Naive thymus-derived CD4-positive, alpha-beta T cell (primary cell): ENCODE data around the gene HLA-DQB2. TPM values are rescaled to one million over a fixed set of nuclear protein-coding genes. Genes with fewer than 3 reads are reported as not detected.
A peak's percentile ranks its signal among the peaks of the same experiment; 100 is the strongest.

Source experiments
- ATAC-seq: fragments of 150-1000 bp; cut with Tn5 transposase; 2 replicates; pipeline ENCODE4 v1.10.0; 2021; ENCODE audit warnings: mild to moderate bottlenecking, moderate library complexity
- CTCF ChIA-PET: fragments of 350-600 bp; sonication (Branson Sonifier 250); formaldehyde crosslinking; loops from one replicate; lab custom pipeline; 2021; ENCODE audit warnings: antibody characterized with exemption; lab: Charles Lee
- POLR2A ChIA-PET: fragments of 350-600 bp; sonication (Branson Sonifier 250); formaldehyde crosslinking; loops from one replicate; lab custom pipeline; 2021; ENCODE audit warnings: antibody characterized with exemption, inconsistent platforms; lab: Charles Lee
- DNase-seq, 9 donors: peaks; one replicate each; pipeline versions ENCODE4 v3.0.0 to v3.0.0-alpha.2; 2020 to 2022; ENCODE audit warnings: mixed read lengths in 1 of 9
- H3K27ac ChIP-seq: one replicate; pipeline ENCODE4 v1.7.0; 2013; ENCODE audit warnings: mild to moderate bottlenecking, low read depth, low read length, moderate library complexity
- H3K27me3 ChIP-seq, 2 donors: one replicate each; pipeline ENCODE4 v1.7.0; 2013; ENCODE audit warnings: low read length in 2 of 2, mild to moderate bottlenecking in 2 of 2, moderate library complexity in 2 of 2; ENCODE audit not compliant: control insufficient read depth in 2 of 2, insufficient read depth in 2 of 2
- H3K36me3 ChIP-seq, 3 experiments: 1 replicate in 2 of 3; 2 replicates in 1 of 3; pipeline ENCODE4 v1.7.0; 2013; ENCODE audit warnings: low read length in 3 of 3, mild to moderate bottlenecking in 3 of 3, moderate library complexity in 1 of 3; ENCODE audit not compliant: insufficient read depth in 3 of 3, control insufficient read depth in 2 of 3
- H3K4me1 ChIP-seq, 2 donors: one replicate each; pipeline ENCODE4 v1.7.0; 2013; ENCODE audit warnings: low read length in 2 of 2, mild to moderate bottlenecking in 2 of 2, moderate library complexity in 1 of 2; ENCODE audit not compliant: control insufficient read depth in 2 of 2, insufficient read depth in 2 of 2
- H3K4me3 ChIP-seq: 2 replicates; pipeline ENCODE4 v1.7.0; 2013; ENCODE audit warnings: mild to moderate bottlenecking, low read length
- H3K9me3 ChIP-seq, 3 experiments: 1 replicate in 2 of 3; 2 replicates in 1 of 3; pipeline ENCODE4 v1.7.0; 2013; ENCODE audit warnings: low read length in 3 of 3; ENCODE audit not compliant: control insufficient read depth in 2 of 3
- H3K27ac Mint-ChIP-seq, 9 donors: one replicate each; pipeline ENCODE4 v1.8.0; 2020 to 2022; ENCODE audit warnings: mixed read lengths in 9 of 9, mild to moderate bottlenecking in 8 of 9, moderate library complexity in 5 of 9, inconsistent platforms in 2 of 9
- H3K27me3 Mint-ChIP-seq, 5 donors: one replicate each; pipeline ENCODE4 v1.8.0; 2021 to 2022; ENCODE audit warnings: mixed read lengths in 5 of 5, mild to moderate bottlenecking in 1 of 5
- H3K36me3 Mint-ChIP-seq, 5 donors: one replicate each; pipeline ENCODE4 v1.8.0; 2020 to 2022; ENCODE audit warnings: mixed read lengths in 5 of 5, mild to moderate bottlenecking in 3 of 5, inconsistent platforms in 1 of 5
- H3K4me1 Mint-ChIP-seq, 7 donors: one replicate each; pipeline ENCODE4 v1.8.0; 2020 to 2022; ENCODE audit warnings: mixed read lengths in 7 of 7, mild to moderate bottlenecking in 3 of 7, inconsistent platforms in 1 of 7
- H3K4me3 Mint-ChIP-seq, 10 donors: one replicate each; pipeline ENCODE4 v1.8.0; 2020 to 2022; ENCODE audit warnings: mild to moderate bottlenecking in 10 of 10, mixed read lengths in 10 of 10, moderate library complexity in 6 of 10, inconsistent platforms in 2 of 10
- H3K9me3 Mint-ChIP-seq, 11 donors: one replicate each; pipeline ENCODE4 v1.8.0; 2020 to 2022; ENCODE audit warnings: mixed read lengths in 11 of 11, mild to moderate bottlenecking in 4 of 11, inconsistent platforms in 1 of 11, moderate library complexity in 1 of 11
- intact Hi-C, 2 donors: fragments of 100-400 bp; cut with micrococcal nuclease; formaldehyde crosslinking; loops; one replicate each; pipeline ENCODE4 v1.15.1; 2023
- polyA plus RNA-seq, 2 donors: library from polyadenylated mRNA; unstranded; fragments of 300-500 nt; fragmentation: Illumina TruSeq; gene quantifications; one replicate each; pipeline ENCODE4 v1.2.3, GENCODE V29; 2021
- total RNA-seq, 6 experiments: library from RNA in 5 of 6; stranded (reverse) in 5 of 6; gene quantifications; 1 replicate in 5 of 6; 2 replicates in 1 of 6; pipeline ENCODE4 v1.2.3 and lab custom pipeline; 2021 to 2026

HLA-DQB2 gene
- total and polyA plus RNA-seq, 7 experiments from 2014 or later, result 0.95 to 24.8 (median 2.7) TPM; not detected in 3

- Mint-ChIP-seq H3K9me3 (peaks cover 0 to 18% (median 4%) of the 10 kb centered on the region in 11 donors), H3K4me3 (no peak overlapping the region), H3K27ac (no peak overlapping the region), H3K4me1 (peaks cover 7 to 29% (median 20%) of the 10 kb centered on the region in 7 donors), H3K36me3 (peaks cover 0 to 10% (median 4%) of the 10 kb centered on the region in 5 donors), H3K27me3 (peaks cover 13 to 72% (median 38%) of the 10 kb centered on the region in 5 donors)
- peaks cover 0 to 10% (median 0%) of the 10 kb centered on the region in 3 experiments for H3K9me3 ChIP-seq
- CTCF ChIA-PET, result interaction anchor here (0.7 to 2.6 kb wide), 4 partner anchors 68 to 685 kb away, joined by 3 to 11 read pairs (median 3); no protein-coding TSS in a partner anchor
- no peak overlapping the region for H3K27ac ChIP-seq
- H3K4me1 ChIP-seq, result peaks cover 5 to 11% of the 10 kb centered on the region in 2 donors
- no peaks in the 10 kb centered on the region for H3K27me3 ChIP-seq
- ATAC-seq (no peak), DNase-seq (no peak)
- POLR2A ChIA-PET, result interaction anchor here (0.6 to 1.6 kb wide), 2 partner anchors 40 to 83 kb away, joined by 3 to 4 read pairs; no protein-coding TSS in a partner anchor
- intact Hi-C loops, result loop anchor here in 1 of 2 donors (10.0 kb wide), 1 partner anchor 554 kb away; no protein-coding TSS in a partner anchor
- H3K36me3 ChIP-seq, result no peaks in the 10 kb centered on the region
- no peak overlapping the region for H3K4me3 ChIP-seq
Measured at GRCh38 chr6:32799168-32799567, 35.8 kb upstream of the HLA-DQB2 start.

- peaks cover 15 to 35% (median 27%) of the 10 kb centered on the region in 7 donors for H3K4me1 Mint-ChIP-seq
- peak overlapping the region in 9 of 10 donors; percentile 35 to 80 (median 68) for H3K4me3 Mint-ChIP-seq
- Histone ChIP-seq H3K27ac (no peak overlapping the region), H3K27me3 (peaks cover 0 to 5% of the 10 kb centered on the region in 2 donors), H3K9me3 (peaks cover 0 to 10% (median 0%) of the 10 kb centered on the region in 3 experiments), H3K4me3 (no peak overlapping the region), H3K4me1 (peaks cover 5 to 16% of the 10 kb centered on the region in 2 donors), H3K36me3 (no peaks in the 10 kb centered on the region)
- DNase-seq (peak; percentile 38 to 79 (median 62)), ATAC-seq (peak; percentile 80)
- intact Hi-C loops, result loop anchor here (1.0 to 10.0 kb wide), 9 partner anchors 71 to 552 kb away; no protein-coding TSS in a partner anchor
- peak overlapping the region in 1 of 9 donors; percentile 23 for H3K27ac Mint-ChIP-seq
- peaks cover 0 to 10% (median 4%) of the 10 kb centered on the region in 5 donors for H3K36me3 Mint-ChIP-seq
- POLR2A ChIA-PET, result interaction anchor here (0.6 to 1.0 kb wide), 2 partner anchors 15 to 380 kb away, joined by 3 to 4 read pairs; no protein-coding TSS in a partner anchor
- peaks cover 0 to 15% (median 4%) of the 10 kb centered on the region in 11 donors for H3K9me3 Mint-ChIP-seq
- CTCF ChIA-PET, result interaction anchor here (0.6 to 1.6 kb wide), 4 partner anchors 11 to 85 kb away, joined by 3 read pairs; no protein-coding TSS in a partner anchor
- peaks cover 0 to 70% (median 29%) of the 10 kb centered on the region in 5 donors for H3K27me3 Mint-ChIP-seq
Measured at GRCh38 chr6:32796848-32797776, 33.8 kb upstream of the HLA-DQB2 start.

GRCh38 chr6:32794510-32794909 is 31.2 kb upstream of the HLA-DQB2 start:
- Mint-ChIP-seq H3K4me1 (peaks cover 15 to 35% (median 27%) of the 10 kb centered on the region in 7 donors), H3K27me3 (peaks cover 0 to 77% (median 25%) of the 10 kb centered on the region in 5 donors), H3K27ac (no peak overlapping the region), H3K9me3 (peaks cover 0 to 15% (median 4%) of the 10 kb centered on the region in 11 donors), H3K36me3 (peaks cover 0 to 10% (median 4%) of the 10 kb centered on the region in 5 donors), H3K4me3 (peak overlapping the region in 2 of 10 donors; percentile 0 to 9)
- no peak for DNase-seq
- Histone ChIP-seq H3K9me3 (peaks cover 0 to 10% (median 0%) of the 10 kb centered on the region in 3 experiments), H3K4me1 (peaks cover 5 to 16% of the 10 kb centered on the region in 2 donors), H3K36me3 (no peaks in the 10 kb centered on the region), H3K27ac (no peak overlapping the region), H3K27me3 (peaks cover 0 to 5% of the 10 kb centered on the region in 2 donors), H3K4me3 (no peak overlapping the region)
- intact Hi-C loops, result loop anchor here in 1 of 2 donors (10.0 kb wide), 1 partner anchor 550 kb away; no protein-coding TSS in a partner anchor
- ATAC-seq, result peak; percentile 77
- ChIA-PET POLR2A (no interaction called here), CTCF (interaction anchor here (0.9 to 3.3 kb wide), 6 partner anchors 8 to 381 kb away, joined by 3 to 23 read pairs (median 6); no protein-coding TSS in a partner anchor)

GRCh38 chr6:32792901-32793435 is 29.6 kb upstream of the HLA-DQB2 start:
- intact Hi-C loops, result loop anchor here in 1 of 2 donors (10.0 kb wide), 1 partner anchor 548 kb away; no protein-coding TSS in a partner anchor
- Mint-ChIP-seq H3K4me3 (no peak overlapping the region), H3K27ac (no peak overlapping the region), H3K4me1 (peaks cover 15 to 35% (median 27%) of the 10 kb centered on the region in 7 donors), H3K27me3 (peaks cover 0 to 74% (median 16%) of the 10 kb centered on the region in 5 donors), H3K9me3 (peaks cover 0 to 3% (median 0%) of the 10 kb centered on the region in 11 donors), H3K36me3 (no peaks in the 10 kb centered on the region)
- Histone ChIP-seq H3K36me3 (no peaks in the 10 kb centered on the region), H3K4me1 (peaks cover 5 to 16% of the 10 kb centered on the region in 2 donors), H3K9me3 (no peaks in the 10 kb centered on the region), H3K27me3 (peaks cover 0 to 5% of the 10 kb centered on the region in 2 donors), H3K27ac (no peak overlapping the region), H3K4me3 (no peak overlapping the region)
- ATAC-seq (no peak), DNase-seq (no peak)
- ChIA-PET CTCF (interaction anchor here (0.7 to 3.3 kb wide), 5 partner anchors 45 to 547 kb away, joined by 3 to 23 read pairs (median 4); partner anchors contain the start of gene TAP2), POLR2A (interaction anchor here (0.7 to 0.8 kb wide), 2 partner anchors 9 to 378 kb away, joined by 3 read pairs; no protein-coding TSS in a partner anchor)

GRCh38 chr6:32790306-32790705 is 27.0 kb upstream of the HLA-DQB2 start:
- H3K4me3 Mint-ChIP-seq, result no peak overlapping the region
- peaks cover 15 to 19% (median 16%) of the 10 kb centered on the region in 7 donors for H3K4me1 Mint-ChIP-seq
- H3K27me3 Mint-ChIP-seq, result peaks cover 13 to 85% (median 28%) of the 10 kb centered on the region in 5 donors
- intact Hi-C loops, result loop anchor here in 1 of 2 donors (10.0 kb wide), 1 partner anchor 546 kb away; no protein-coding TSS in a partner anchor
- Histone ChIP-seq H3K27ac (no peak overlapping the region), H3K9me3 (no peaks in the 10 kb centered on the region), H3K27me3 (peaks cover 0 to 5% of the 10 kb centered on the region in 2 donors), H3K36me3 (no peaks in the 10 kb centered on the region), H3K4me3 (no peak overlapping the region), H3K4me1 (peaks cover 0 to 12% of the 10 kb centered on the region in 2 donors)
- no peak overlapping the region for H3K27ac Mint-ChIP-seq
- H3K9me3 Mint-ChIP-seq, result no peaks in the 10 kb centered on the region
- CTCF ChIA-PET, result no interaction called here
- POLR2A ChIA-PET, result interaction anchor here (0.7 kb wide), 1 partner anchor 20 kb away, joined by 3 read pairs; no protein-coding TSS in a partner anchor
- ATAC-seq, result no peak
- no peaks in the 10 kb centered on the region for H3K36me3 Mint-ChIP-seq
- DNase-seq, result no peak
